ENCODE data around the gene ZNF275. TPM values are rescaled to one million over a fixed set of nuclear protein-coding genes. Genes with fewer than 3 reads are reported as not detected.
"Not testable (repeated sequence)": the region's sequence is repeated elsewhere in the genome, so short reads cannot be mapped to it uniquely, and the experiment has no call there.

ZNF275 gene
- total RNA-seq, 1 donor from 2014 or later, result 7.6 TPM

DNA sequence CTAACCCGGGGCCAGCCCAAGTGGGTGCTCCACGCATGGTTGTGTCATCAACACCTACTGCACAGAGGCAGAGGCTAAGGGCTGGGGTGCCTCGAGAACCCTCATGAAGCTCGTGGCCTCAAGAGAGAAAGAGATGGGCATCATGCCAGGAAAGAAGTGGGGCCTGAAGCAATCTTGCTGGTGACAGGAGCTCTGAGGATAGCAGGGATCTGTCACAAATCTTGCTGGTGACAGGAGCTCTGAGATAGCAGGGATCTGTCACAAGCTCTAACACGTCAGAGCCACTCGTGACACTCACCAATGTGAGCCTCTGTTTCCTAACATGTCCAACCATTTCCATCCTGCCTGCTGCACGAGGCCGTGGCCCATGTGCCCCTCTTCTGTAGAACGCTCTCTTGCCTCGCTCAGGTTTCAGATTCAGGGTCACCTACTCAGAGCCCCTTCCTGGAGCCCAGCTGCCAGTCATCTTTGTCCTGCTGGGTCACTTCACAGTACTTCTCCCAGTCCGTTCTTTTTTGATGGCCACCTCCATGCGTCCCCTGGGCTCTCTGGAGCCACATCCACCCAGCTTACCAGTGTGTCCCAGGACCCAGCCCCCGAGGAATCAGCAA is 46.1 kb downstream of the ZNF275 start:
- ATAC-seq (no peak), DNase-seq (no peak)
- no peaks in the 10 kb centered on the region for H3K36me3 ChIP-seq

DNA sequence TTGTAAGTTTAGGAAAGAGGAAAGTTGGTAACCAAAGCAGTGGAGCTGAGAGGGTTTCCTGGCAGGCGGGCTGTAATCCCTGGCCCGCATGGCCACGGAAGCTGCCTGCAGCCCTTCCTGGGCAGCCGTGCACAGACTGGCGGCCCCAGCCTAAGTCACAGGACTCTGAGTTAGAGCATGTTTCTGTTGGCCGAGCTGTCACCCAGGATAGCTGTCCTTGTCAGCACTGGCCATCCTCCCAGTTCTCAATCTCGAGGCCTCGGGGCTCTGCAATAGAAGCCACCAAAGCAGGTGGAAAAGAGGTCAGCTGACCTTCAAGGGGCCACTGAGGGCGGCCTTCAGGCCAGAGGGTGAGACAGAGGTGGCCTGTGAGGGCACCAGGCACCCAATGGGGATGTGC is 46.7 kb downstream of the ZNF275 start:
- no peak for DNase-seq
- Histone ChIP-seq H3K27me3 (ENCODE audit: low read depth) (no peaks in the 10 kb centered on the region), H3K4me1 (no peaks in the 10 kb centered on the region), H3K36me3 (no peaks in the 10 kb centered on the region), H3K27ac (no peak overlapping the region), H3K9me3 (no peaks in the 10 kb centered on the region), H3K4me3 (no peak overlapping the region)
- intact Hi-C loops (cut with DNase I), result no loop called here
- TF ChIP-seq, protein P1, sequence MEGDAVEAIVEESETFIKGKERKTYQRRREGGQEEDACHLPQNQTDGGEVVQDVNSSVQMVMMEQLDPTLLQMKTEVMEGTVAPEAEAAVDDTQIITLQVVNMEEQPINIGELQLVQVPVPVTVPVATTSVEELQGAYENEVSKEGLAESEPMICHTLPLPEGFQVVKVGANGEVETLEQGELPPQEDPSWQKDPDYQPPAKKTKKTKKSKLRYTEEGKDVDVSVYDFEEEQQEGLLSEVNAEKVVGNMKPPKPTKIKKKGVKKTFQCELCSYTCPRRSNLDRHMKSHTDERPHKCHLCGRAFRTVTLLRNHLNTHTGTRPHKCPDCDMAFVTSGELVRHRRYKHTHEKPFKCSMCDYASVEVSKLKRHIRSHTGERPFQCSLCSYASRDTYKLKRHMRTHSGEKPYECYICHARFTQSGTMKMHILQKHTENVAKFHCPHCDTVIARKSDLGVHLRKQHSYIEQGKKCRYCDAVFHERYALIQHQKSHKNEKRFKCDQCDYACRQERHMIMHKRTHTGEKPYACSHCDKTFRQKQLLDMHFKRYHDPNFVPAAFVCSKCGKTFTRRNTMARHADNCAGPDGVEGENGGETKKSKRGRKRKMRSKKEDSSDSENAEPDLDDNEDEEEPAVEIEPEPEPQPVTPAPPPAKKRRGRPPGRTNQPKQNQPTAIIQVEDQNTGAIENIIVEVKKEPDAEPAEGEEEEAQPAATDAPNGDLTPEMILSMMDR (IDR thresholded peaks at IDR 0.05), result no peak
- no peak for ATAC-seq

More for the DNA sequence above, 46.1 kb downstream of the ZNF275 start:
- Histone ChIP-seq H3K27me3 (ENCODE audit: low read depth) (no peaks in the 10 kb centered on the region), H3K27ac (no peak overlapping the region), H3K4me3 (no peak overlapping the region), H3K9me3 (no peaks in the 10 kb centered on the region), H3K4me1 (no peaks in the 10 kb centered on the region)
- intact Hi-C loops (cut with DNase I), result no loop called here
- TF ChIP-seq, protein P1 (IDR thresholded peaks at IDR 0.05), result no peak

DNA sequence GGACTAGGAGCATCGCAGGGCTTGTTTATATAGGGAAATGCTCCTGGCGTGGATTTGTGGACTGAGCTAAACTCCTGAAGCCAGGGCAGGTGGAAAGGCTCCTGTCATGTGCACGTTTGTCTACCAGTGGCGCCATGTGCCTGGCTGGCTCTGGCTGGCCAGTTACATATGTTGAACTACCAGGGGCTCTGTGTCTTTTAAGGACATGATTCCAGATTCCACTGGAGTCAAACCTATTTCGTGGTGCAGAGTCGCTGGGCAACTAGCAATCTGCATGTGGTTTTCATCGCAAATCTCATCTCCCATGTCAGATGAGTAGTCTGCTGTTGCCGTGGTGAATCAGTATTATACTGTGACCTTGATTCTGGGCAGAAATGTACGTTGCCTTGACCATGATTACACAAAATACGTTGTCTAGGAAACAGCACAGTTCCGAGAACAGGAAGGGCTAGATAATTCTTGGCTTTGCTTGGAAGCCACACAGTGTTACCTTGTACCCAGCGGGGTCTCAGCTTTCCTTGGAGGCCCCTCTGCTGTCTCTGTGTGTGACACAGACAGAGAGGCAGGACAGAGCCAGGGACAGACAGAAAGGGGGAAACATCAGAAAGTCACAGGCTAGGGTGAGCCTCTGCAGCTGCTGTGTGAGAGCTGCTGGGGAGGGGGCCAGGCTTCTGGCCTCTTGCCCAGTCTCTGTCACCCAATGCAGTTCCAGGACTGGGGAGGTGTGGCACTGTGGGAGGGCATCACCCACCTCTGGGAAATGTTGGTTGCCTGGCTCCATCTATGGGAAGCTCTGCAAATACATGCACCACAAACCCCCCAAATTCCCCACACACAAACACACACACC is 48.0 kb downstream of the ZNF275 start:
- no peaks in the 10 kb centered on the region for H3K36me3 ChIP-seq
- no peaks in the 10 kb centered on the region for H3K9me3 ChIP-seq
- DNase-seq (no peak), ATAC-seq (peak; percentile 45 to 76)
- H3K27ac ChIP-seq, result peak overlapping the region; percentile 6
- no peak overlapping the region for H3K4me3 ChIP-seq
- H3K27me3 ChIP-seq (ENCODE audit: low read depth), result no peaks in the 10 kb centered on the region
- TF ChIP-seq, protein P1 (IDR thresholded peaks at IDR 0.05), result no peak
- no peaks in the 10 kb centered on the region for H3K4me1 ChIP-seq
- intact Hi-C loops (cut with DNase I), result no loop called here

DNA sequence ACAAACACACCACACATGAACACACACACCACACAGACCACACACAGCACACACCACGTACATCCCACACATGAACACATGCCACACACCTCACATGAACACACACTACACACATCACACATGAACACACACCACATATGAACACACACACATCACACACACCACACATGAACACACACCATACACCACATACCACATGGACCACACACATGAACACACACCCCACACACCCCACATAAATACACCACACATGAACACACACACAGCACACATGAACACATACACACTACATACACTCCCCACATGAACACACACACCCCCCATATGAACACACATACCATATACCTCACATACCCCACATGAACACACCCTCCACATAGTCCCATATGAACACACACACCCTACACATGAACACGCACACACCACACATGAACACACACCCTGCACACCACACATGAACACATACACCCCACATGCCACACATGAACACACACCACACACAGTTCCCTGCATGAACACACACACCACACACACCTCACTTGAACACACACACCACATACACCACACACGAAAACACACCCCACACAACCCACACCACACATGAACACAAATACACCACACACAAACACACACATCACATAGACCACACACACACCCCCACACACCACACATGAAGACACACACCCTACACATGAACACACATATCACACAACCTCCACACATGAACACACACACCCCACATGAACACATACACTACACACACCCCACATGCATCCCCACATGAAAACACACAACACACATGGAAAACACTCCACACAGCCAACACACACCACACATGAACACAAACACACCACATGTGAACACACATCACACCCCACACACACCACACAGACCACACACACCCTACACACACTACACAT is 48.9 kb downstream of the ZNF275 start:
- H3K27me3 ChIP-seq (ENCODE audit: low read depth), result no peaks in the 10 kb centered on the region
- no peaks in the 10 kb centered on the region for H3K9me3 ChIP-seq
- intact Hi-C loops (cut with DNase I), result no loop called here
- H3K4me3 ChIP-seq, result no peak overlapping the region
- TF ChIP-seq, protein P1 (IDR thresholded peaks at IDR 0.05), result no peak
- DNase-seq (no peak), ATAC-seq (no peak)
- no peaks in the 10 kb centered on the region for H3K36me3 ChIP-seq
- no peak overlapping the region for H3K27ac ChIP-seq
- no peaks in the 10 kb centered on the region for H3K4me1 ChIP-seq

DNA sequence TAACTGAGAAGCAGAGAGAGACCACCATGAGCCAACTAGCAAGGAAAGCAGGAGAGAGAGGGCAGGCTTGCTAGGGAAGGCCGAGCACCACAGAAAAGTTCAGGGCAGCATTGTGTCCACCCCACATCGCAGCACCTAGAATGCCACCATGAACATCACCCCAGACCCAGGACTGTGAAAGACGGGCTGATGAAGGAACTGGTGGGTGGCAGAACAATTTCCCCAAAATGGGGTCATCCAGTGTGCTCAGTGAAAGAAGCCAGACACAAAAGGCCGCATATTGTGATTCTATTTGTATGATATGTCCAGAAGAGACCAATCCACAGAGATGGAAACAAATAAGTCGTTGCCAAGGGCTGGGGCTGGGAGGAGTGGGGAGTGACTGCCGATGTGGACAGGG is 50.4 kb downstream of the ZNF275 start:
- Histone ChIP-seq H3K4me3 (no peak overlapping the region), H3K9me3 (no peaks in the 10 kb centered on the region), H3K27ac (no peak overlapping the region), H3K36me3 (no peaks in the 10 kb centered on the region), H3K4me1 (no peaks in the 10 kb centered on the region), H3K27me3 (ENCODE audit: low read depth) (no peaks in the 10 kb centered on the region)
- intact Hi-C loops (cut with DNase I), result no loop called here
- ATAC-seq (no peak), DNase-seq (no peak)
- TF ChIP-seq, protein P1 (IDR thresholded peaks at IDR 0.05), result no peak

DNA sequence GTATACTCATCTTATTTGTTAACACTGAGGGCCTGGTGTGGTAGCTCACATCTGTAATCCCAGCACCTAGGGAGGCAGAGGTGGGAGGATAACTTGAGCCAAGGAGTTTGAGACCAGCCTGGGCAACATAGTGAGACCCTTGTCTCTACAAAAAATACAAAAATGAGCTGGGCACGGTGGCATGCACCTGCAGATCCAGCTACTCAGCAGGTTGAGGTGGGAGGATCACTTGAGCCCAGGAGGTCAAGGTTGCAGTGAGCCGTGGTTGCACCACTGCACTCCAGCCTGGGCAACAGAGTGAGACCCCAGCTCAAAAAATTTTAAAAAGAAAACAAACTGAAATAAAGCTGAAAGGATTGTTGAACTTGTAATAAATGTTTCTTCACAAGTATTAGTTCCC is 51.0 kb downstream of the ZNF275 start:
- H3K4me1 ChIP-seq; H3K27ac ChIP-seq; H3K4me3 ChIP-seq; intact Hi-C loops (cut with DNase I); H3K27me3 ChIP-seq (ENCODE audit: low read depth); ATAC-seq; DNase-seq; H3K9me3 ChIP-seq; H3K36me3 ChIP-seq: not testable (repeated sequence)
